ES-I3 (cell line): Measurements from ENCODE around the gene THSD4.
"Not testable (repeated sequence)": the region's sequence is repeated elsewhere in the genome, so short reads cannot be mapped to it uniquely, and the experiment has no call there.

Experiments
- H3K36me3 ChIP-seq: 2 replicates; pipeline ENCODE4 v1.6.1; 2013; ENCODE audit warnings: mild to moderate bottlenecking, low read length, control low read depth, moderate library complexity; ENCODE audit not compliant: insufficient read depth
- H3K4me1 ChIP-seq: 2 replicates; pipeline ENCODE4 v1.6.1; 2013; ENCODE audit warnings: mild to moderate bottlenecking, control low read depth, low read length; ENCODE audit not compliant: insufficient read depth
- H3K9ac ChIP-seq: 2 replicates; pipeline ENCODE4 v1.6.1; 2013; ENCODE audit warnings: low read depth, mild to moderate bottlenecking, low read length, moderate library complexity
- H3K9me3 ChIP-seq: 2 replicates; pipeline ENCODE4 v1.6.1; 2013; ENCODE audit warnings: mild to moderate bottlenecking, low read length, moderate library complexity; ENCODE audit not compliant: control insufficient read depth, insufficient read depth

THSD4 gene

GRCh38 chr15:71657141-71657540 is 541.9 kb downstream of the THSD4 start:
- H3K9me3 ChIP-seq = no peaks in the 10 kb centered on the region; the same call in 1 of the 2 replicates
- H3K36me3 ChIP-seq = no peaks in the 10 kb centered on the region
- peaks cover 9% of the 10 kb centered on the region; the same call in 1 of the 2 replicates for H3K4me1 ChIP-seq
- no peak overlapping the region for H3K9ac ChIP-seq

DNA sequence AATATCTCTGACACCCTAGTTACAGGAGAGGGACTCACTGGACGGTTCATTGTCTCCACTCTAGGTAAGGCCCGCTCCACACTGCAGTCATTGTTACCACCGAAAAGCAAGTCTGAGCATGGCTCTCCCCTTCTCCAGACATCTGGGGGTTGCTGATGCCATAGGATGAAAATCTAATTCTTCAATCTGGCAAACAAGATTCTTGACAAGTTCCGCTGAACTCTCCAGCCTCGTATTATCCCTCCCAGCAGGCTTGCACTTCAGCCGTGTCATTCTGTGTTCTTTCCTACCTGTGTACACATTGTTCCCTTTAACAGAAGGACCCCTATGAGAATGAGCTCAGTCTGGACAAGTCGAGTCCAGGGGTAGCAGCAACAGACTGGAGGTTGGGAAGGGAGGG is 542.8 kb downstream of the THSD4 start:
- Histone ChIP-seq H3K4me1 (peaks cover 9% of the 10 kb centered on the region; the same call in 1 of the 2 replicates), H3K9ac (no peak overlapping the region), H3K9me3 (no peaks in the 10 kb centered on the region; the same call in 1 of the 2 replicates), H3K36me3 (no peaks in the 10 kb centered on the region)

- Histone ChIP-seq H3K9ac (no peak overlapping the region), H3K36me3 (no peaks in the 10 kb centered on the region), H3K4me1 (peaks cover 9% of the 10 kb centered on the region; the same call in 1 of the 2 replicates), H3K9me3 (no peaks in the 10 kb centered on the region; the same call in 1 of the 2 replicates)
Measured at GRCh38 chr15:71658827-71659729, 543.8 kb downstream of the THSD4 start.

- Histone ChIP-seq H3K9me3 (no peaks in the 10 kb centered on the region; the same call in 1 of the 2 replicates), H3K9ac (no peak overlapping the region)
Measured at GRCh38 chr15:71659730-71660067, 544.4 kb downstream of the THSD4 start.

GRCh38 chr15:71660501-71660900 is 545.2 kb downstream of the THSD4 start:
- Histone ChIP-seq H3K9me3 (no peaks in the 10 kb centered on the region; the same call in 1 of the 2 replicates), H3K36me3 (no peaks in the 10 kb centered on the region), H3K4me1 (peaks cover 3% of the 10 kb centered on the region; the same call in 1 of the 2 replicates), H3K9ac (no peak overlapping the region)

More at GRCh38 chr15:71659730-71660067, 544.4 kb downstream of the THSD4 start:
- H3K36me3 ChIP-seq = no peaks in the 10 kb centered on the region
- H3K4me1 ChIP-seq = peaks cover 5% of the 10 kb centered on the region; the same call in 1 of the 2 replicates

GRCh38 chr15:71662306-71662705 is 547.0 kb downstream of the THSD4 start:
- no peak overlapping the region for H3K9ac ChIP-seq
- no peaks in the 10 kb centered on the region for H3K36me3 ChIP-seq
- peaks cover 3% of the 10 kb centered on the region; the same call in 1 of the 2 replicates for H3K4me1 ChIP-seq
- H3K9me3 ChIP-seq = no peaks in the 10 kb centered on the region; the same call in 1 of the 2 replicates

DNA sequence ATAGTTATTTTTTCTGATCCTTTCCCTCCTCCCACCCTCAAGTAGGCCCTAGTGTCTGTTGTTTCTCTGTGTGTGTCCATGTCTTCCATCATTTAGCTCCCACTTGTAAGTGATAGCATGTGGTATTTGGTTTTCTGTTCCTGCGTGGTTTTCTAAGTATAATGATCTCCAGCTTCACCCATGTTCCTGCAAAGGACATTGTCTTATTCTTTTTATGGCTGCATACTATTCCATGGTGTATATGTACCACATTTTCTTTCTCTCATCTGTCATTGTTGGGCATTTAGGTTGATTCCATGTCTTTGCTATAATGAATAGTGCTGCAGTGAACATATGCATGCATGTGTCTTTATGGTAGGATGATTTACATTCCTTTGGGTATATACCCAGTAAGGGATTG is 549.4 kb downstream of the THSD4 start:
- Histone ChIP-seq H3K4me1 (peaks cover 3% of the 10 kb centered on the region; the same call in 1 of the 2 replicates), H3K36me3 (no peaks in the 10 kb centered on the region), H3K9me3 (no peaks in the 10 kb centered on the region; the same call in 1 of the 2 replicates), H3K9ac (no peak overlapping the region)

DNA sequence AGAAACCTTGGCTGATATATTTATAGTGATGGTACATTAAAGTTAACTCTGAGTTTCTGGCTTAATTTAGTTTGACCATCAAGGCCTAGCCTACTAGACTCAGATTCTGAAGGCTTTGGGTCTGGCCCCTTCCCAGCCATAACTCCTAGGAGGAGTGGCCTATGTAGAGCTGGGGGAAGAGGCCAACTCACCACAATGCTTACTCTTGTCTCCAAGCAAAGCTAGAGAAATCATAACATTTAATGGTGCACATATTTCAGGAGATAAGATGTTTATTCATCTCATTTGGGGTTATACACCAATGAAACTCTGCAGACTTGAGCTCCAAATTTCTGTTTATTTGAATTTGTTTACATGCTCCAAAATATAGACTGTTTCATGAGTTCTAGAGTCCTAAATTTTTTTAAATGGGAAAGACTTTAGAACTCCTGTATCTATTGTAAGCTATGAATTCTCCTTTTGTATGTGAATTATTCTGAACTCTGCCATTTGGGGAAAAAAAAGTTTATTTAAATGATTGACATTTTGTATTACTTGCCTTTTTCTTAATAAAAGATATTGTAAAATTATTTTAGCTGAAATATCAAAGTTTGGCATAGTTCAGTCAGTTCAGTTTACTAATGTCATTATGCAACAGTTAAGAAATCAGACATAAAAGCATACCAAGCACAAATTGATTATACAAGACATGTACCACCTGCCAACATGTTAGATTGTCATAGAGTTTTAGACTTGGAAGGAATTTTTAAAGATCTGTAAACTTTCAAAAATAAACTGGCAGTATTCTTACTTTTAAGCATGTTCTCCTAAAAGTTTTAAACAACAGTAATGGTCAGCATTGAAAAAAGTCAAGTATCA is 551.7 kb downstream of the THSD4 start:
- Histone ChIP-seq H3K36me3 (no peaks in the 10 kb centered on the region), H3K9me3 (no peaks in the 10 kb centered on the region), H3K9ac (no peak overlapping the region), H3K4me1 (no peaks in the 10 kb centered on the region)

- H3K9ac ChIP-seq = no peak overlapping the region
- H3K36me3 ChIP-seq = no peaks in the 10 kb centered on the region
- no peaks in the 10 kb centered on the region for H3K4me1 ChIP-seq
- no peaks in the 10 kb centered on the region for H3K9me3 ChIP-seq
Measured at GRCh38 chr15:71669688-71670087, 554.4 kb downstream of the THSD4 start.

DNA sequence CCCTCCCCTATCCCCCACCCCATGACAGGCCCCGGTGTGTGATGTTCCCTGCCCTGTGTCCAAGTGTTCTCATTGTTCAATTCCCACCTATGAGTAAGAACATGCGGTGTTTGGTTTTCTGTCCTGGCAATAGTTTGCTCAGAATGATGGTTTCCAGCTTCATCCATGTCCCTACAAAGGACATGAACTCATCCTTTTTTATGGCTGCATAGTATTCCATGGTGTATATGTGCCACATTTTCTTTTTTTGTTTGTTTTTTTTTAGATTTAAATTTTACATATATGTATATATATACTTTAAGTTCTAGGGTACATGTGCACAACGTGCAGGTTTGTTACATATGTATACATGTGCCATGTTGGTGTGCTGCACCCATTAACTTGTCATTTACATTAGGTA is 555.0 kb downstream of the THSD4 start:
- H3K36me3 ChIP-seq, H3K9me3 ChIP-seq, H3K9ac ChIP-seq, H3K4me1 ChIP-seq: not testable (repeated sequence)

GRCh38 chr15:71674354-71674753 is 559.1 kb downstream of the THSD4 start:
- no peak overlapping the region for H3K9ac ChIP-seq
- no peaks in the 10 kb centered on the region for H3K36me3 ChIP-seq
- H3K9me3 ChIP-seq = no peaks in the 10 kb centered on the region
- peaks cover 18% of the 10 kb centered on the region for H3K4me1 ChIP-seq

DNA sequence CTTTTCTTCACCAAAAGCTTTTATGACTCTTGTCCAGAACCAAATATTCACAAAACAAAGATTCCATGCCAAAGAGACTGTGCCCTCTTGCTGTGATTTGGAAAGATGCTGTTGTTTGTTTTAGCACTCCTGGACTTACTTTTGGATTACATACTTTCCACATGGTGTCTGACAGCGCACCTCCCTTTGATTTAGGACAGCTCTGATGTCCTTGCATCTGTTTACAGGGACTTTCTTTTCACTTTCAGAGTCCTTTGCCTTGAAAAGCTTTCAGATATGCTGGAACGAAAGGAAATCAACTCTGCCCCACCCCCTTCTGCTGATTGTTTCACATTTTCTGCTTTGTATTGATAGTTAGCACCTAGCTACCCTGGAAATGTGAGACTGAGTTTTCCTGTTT is 562.1 kb downstream of the THSD4 start:
- H3K36me3 ChIP-seq = no peaks in the 10 kb centered on the region
- no peak overlapping the region for H3K9ac ChIP-seq
- no peaks in the 10 kb centered on the region for H3K9me3 ChIP-seq
- peaks cover 27% of the 10 kb centered on the region for H3K4me1 ChIP-seq

GRCh38 chr15:71677766-71678165 is 562.5 kb downstream of the THSD4 start:
- no peaks in the 10 kb centered on the region for H3K9me3 ChIP-seq
- H3K36me3 ChIP-seq = no peaks in the 10 kb centered on the region
- H3K4me1 ChIP-seq = peaks cover 27% of the 10 kb centered on the region
- H3K9ac ChIP-seq = no peak overlapping the region

GRCh38 chr15:71678191-71678590 is 562.9 kb downstream of the THSD4 start:
- Histone ChIP-seq H3K36me3 (no peaks in the 10 kb centered on the region), H3K9ac (no peak overlapping the region), H3K4me1 (peaks cover 27% of the 10 kb centered on the region), H3K9me3 (no peaks in the 10 kb centered on the region)
